Sigmoid colon (tissue), 7 donors: ENCODE results near the gene GDA. TPM values are rescaled to one million over a fixed set of nuclear protein-coding genes. Genes with fewer than 3 reads are reported as not detected.

Source experiments
- DNase-seq: peaks from one replicate; pipeline ENCODE4 v3.0.0-alpha.2; 2019
- H3K27ac ChIP-seq, 4 donors: fragments of 200-600 bp; sonication (generic); one replicate each; pipeline ENCODE4 v1.5.1; 2016 to 2019; ENCODE audit warnings: mild to moderate bottlenecking in 1 of 4
- H3K27me3 ChIP-seq, 3 donors: fragments of 200-600 bp; sonication (generic); one replicate each; pipeline ENCODE4 v1.5.1; 2019; ENCODE audit warnings: mild to moderate bottlenecking in 1 of 3
- H3K36me3 ChIP-seq, 4 donors: fragments of 200-600 bp; sonication (generic); one replicate each; pipeline ENCODE4 v1.5.1; 2016 to 2019
- H3K4me1 ChIP-seq, 4 donors: fragments of 200-600 bp; sonication (generic); one replicate each; pipeline ENCODE4 v1.5.1; 2017 to 2019
- H3K4me3 ChIP-seq, 4 donors: fragments of 200-600 bp; sonication (generic); one replicate each; pipeline ENCODE4 v1.5.1; 2017 to 2019; ENCODE audit warnings: mild to moderate bottlenecking in 2 of 4, moderate library complexity in 1 of 4
- H3K9me3 ChIP-seq, 4 donors: fragments of 200-600 bp in 3 of 4; sonication (generic) in 3 of 4; one replicate each; pipeline versions ENCODE4 v1.5.1 to v1.6.1; 2013 to 2019
- CTCF ChIP-seq, 4 experiments: fragments of 450-650 bp in 3 of 4; fragments of 200-600 bp in 1 of 4; IDR thresholded peaks; one replicate each; pipeline ENCODE4 v1.5.1; 2016 to 2019; ENCODE audit warnings: antibody characterized with exemption in 4 of 4, mild to moderate bottlenecking in 3 of 4, moderate library complexity in 2 of 4
- EP300 ChIP-seq, 4 donors: sonication (generic); formaldehyde crosslinking; IDR thresholded peaks; one replicate each; pipeline ENCODE4 v1.6.1; 2017; ENCODE audit warnings: antibody characterized with exemption in 4 of 4
- POLR2A ChIP-seq, 2 donors: fragments of 450-650 bp; IDR thresholded peaks; one replicate each; pipeline ENCODE4 v1.6.1; 2016; ENCODE audit warnings: antibody characterized with exemption in 2 of 2, mild to moderate bottlenecking in 2 of 2, moderate library complexity in 2 of 2
- POLR2AphosphoS5 ChIP-seq, 4 donors: sonication (generic); formaldehyde crosslinking; IDR thresholded peaks; one replicate each; pipeline ENCODE4 v1.6.1; 2017; ENCODE audit warnings: antibody characterized with exemption in 4 of 4
- WGBS, 2 donors: extraction: QIAGEN DNeasy Blood & Tissue Kit; methylation state at CpG; one replicate each; pipeline ENCODE4 v1.1.7; 2013; 5-methylcytosine and 5-hydroxymethylcytosine counted together
- intact Hi-C: fragments of 100-400 bp; cut with DNase I; formaldehyde crosslinking; loops from one replicate; pipeline ENCODE4 v1.15.1; 2023
- polyA plus RNA-seq, 3 donors: library from polyadenylated mRNA; stranded (reverse); fragments of 200-250 nt; gene quantifications; one replicate each; pipeline ENCODE4 v1.2.3, GENCODE V29; 2013
- total RNA-seq, 4 donors: library from RNA; depleted of rRNA; stranded (reverse); fragments of >200 nt; gene quantifications; one replicate each; pipeline ENCODE4 v1.1.0, GENCODE V29; 2016
- donor health status: healthy with polysubstance abuse.
- donor health status: Bipolar disorder and iron deficiency.
- donor health status: healthy.

Gene GDA
- total and polyA plus RNA-seq, 7 donors, result under 0.01 to 63.1 (median 16.0) TPM; not detected in 2

GRCh38 chr9:72145733-72146505, 3.3 kb upstream of the GDA start:
- Histone ChIP-seq H3K27me3 (peaks cover 4 to 37% (median 13%) of the 10 kb centered on the region in 3 donors), H3K36me3 (no peaks in the 10 kb centered on the region), H3K4me1 (peaks cover 0 to 7% (median 6%) of the 10 kb centered on the region in 4 donors), H3K4me3 (no peak overlapping the region), H3K27ac (no peak overlapping the region), H3K9me3 (no peaks in the 10 kb centered on the region)
- no peak for TF ChIP-seq CTCF (IDR thresholded peaks at IDR 0.05)
- no peak for TF ChIP-seq EP300 (IDR thresholded peaks at IDR 0.05)
- TF ChIP-seq POLR2AphosphoS5 (IDR thresholded peaks at IDR 0.05), result no peak
- no peak for TF ChIP-seq POLR2A (IDR thresholded peaks at IDR 0.05)
- 86 to 88% methylated on average over 2 of the region's 2 CpGs for WGBS, 2 donors
- intact Hi-C loops, result no loop called here
- no peak for DNase-seq

GRCh38 chr9:72147676-72148075, 1.6 kb upstream of the GDA start:
- Histone ChIP-seq H3K27ac (no peak overlapping the region), H3K36me3 (no peaks in the 10 kb centered on the region), H3K27me3 (peaks cover 4 to 42% (median 13%) of the 10 kb centered on the region in 3 donors), H3K4me3 (no peak overlapping the region), H3K4me1 (peaks cover 0 to 7% (median 6%) of the 10 kb centered on the region in 4 donors), H3K9me3 (no peaks in the 10 kb centered on the region)
- no peak for DNase-seq
- intact Hi-C loops, result no loop called here
- no peak for TF ChIP-seq POLR2AphosphoS5 (IDR thresholded peaks at IDR 0.05)
- TF ChIP-seq CTCF (IDR thresholded peaks at IDR 0.05), result no peak
- TF ChIP-seq POLR2A (IDR thresholded peaks at IDR 0.05), result no peak
- no peak for TF ChIP-seq EP300 (IDR thresholded peaks at IDR 0.05)
- 81 to 82% methylated on average over 5 of the region's 5 CpGs for WGBS, 2 donors

GRCh38 chr9:72150127-72150526, 887 bp downstream of the GDA start:
- intact Hi-C loops, result no loop called here
- Histone ChIP-seq H3K27me3 (peaks cover 4 to 42% (median 13%) of the 10 kb centered on the region in 3 donors), H3K36me3 (no peaks in the 10 kb centered on the region), H3K4me1 (peaks cover 0 to 7% (median 6%) of the 10 kb centered on the region in 4 donors), H3K4me3 (no peak overlapping the region), H3K9me3 (no peaks in the 10 kb centered on the region), H3K27ac (no peak overlapping the region)
- 67 to 76% methylated on average over 7 of the region's 7 CpGs for WGBS, 2 donors
- DNase-seq, result no peak
- TF ChIP-seq POLR2A (IDR thresholded peaks at IDR 0.05) (no peak), CTCF (IDR thresholded peaks at IDR 0.05) (no peak), EP300 (IDR thresholded peaks at IDR 0.05) (no peak), POLR2AphosphoS5 (IDR thresholded peaks at IDR 0.05) (no peak)

GRCh38 chr9:72150661-72151060, 1.4 kb downstream of the GDA start:
- Histone ChIP-seq H3K4me3 (no peak overlapping the region), H3K27me3 (peaks cover 4 to 42% (median 13%) of the 10 kb centered on the region in 3 donors), H3K27ac (no peak overlapping the region)

More at GRCh38 chr9:72150661-72151060, 1.4 kb downstream of the GDA start:
- H3K4me1 ChIP-seq, result peaks cover 0 to 7% (median 6%) of the 10 kb centered on the region in 4 donors
- TF ChIP-seq CTCF (IDR thresholded peaks at IDR 0.05), result no peak
- no peak for TF ChIP-seq EP300 (IDR thresholded peaks at IDR 0.05)
- TF ChIP-seq POLR2A (IDR thresholded peaks at IDR 0.05), result no peak
- no peak for TF ChIP-seq POLR2AphosphoS5 (IDR thresholded peaks at IDR 0.05)
- WGBS, 2 donors, result 70 to 74% methylated on average over 6 of the region's 6 CpGs
- DNase-seq, result no peak
- no peaks in the 10 kb centered on the region for H3K36me3 ChIP-seq
- H3K9me3 ChIP-seq, result no peaks in the 10 kb centered on the region
- intact Hi-C loops, result no loop called here
